Measurements from ENCODE around the gene FARP1.
A peak's percentile ranks its signal among the peaks of the same experiment; 100 is the strongest.

Gene FARP1

GRCh38 chr13:98489446-98490194, 346.7 kb downstream of the FARP1 start:
- H4K20me1 ChIP-seq (ENCODE audit: control insufficient read depth, insufficient read depth, low read depth, low read length), result peaks cover 42% of the 10 kb centered on the region
- H3F3A ChIP-seq (ENCODE audit: control insufficient read depth, insufficient read depth), result no peaks in the 10 kb centered on the region
- no peak overlapping the region for H3K4me3 ChIP-seq (ENCODE audit: low read length)
- H3K36me3 ChIP-seq (ENCODE audit: control insufficient read depth, low read length), result peaks cover 19% of the 10 kb centered on the region
- no peaks in the 10 kb centered on the region for H3K9me2 ChIP-seq (replicated peaks; ENCODE audit: control insufficient read depth, low read length)
- peak overlapping the region; percentile 11; the same call in 1 of the 2 replicates for H3K4me2 ChIP-seq (ENCODE audit: low read length)
- peaks cover 92% of the 10 kb centered on the region for H3K79me2 ChIP-seq (ENCODE audit: control insufficient read depth, low read length)
- TF ChIP-seq, protein P1, sequence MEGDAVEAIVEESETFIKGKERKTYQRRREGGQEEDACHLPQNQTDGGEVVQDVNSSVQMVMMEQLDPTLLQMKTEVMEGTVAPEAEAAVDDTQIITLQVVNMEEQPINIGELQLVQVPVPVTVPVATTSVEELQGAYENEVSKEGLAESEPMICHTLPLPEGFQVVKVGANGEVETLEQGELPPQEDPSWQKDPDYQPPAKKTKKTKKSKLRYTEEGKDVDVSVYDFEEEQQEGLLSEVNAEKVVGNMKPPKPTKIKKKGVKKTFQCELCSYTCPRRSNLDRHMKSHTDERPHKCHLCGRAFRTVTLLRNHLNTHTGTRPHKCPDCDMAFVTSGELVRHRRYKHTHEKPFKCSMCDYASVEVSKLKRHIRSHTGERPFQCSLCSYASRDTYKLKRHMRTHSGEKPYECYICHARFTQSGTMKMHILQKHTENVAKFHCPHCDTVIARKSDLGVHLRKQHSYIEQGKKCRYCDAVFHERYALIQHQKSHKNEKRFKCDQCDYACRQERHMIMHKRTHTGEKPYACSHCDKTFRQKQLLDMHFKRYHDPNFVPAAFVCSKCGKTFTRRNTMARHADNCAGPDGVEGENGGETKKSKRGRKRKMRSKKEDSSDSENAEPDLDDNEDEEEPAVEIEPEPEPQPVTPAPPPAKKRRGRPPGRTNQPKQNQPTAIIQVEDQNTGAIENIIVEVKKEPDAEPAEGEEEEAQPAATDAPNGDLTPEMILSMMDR (IDR thresholded peaks at IDR 0.05; ENCODE audit: low read depth, low read length, poor library complexity, severe bottlenecking), result no peak
- TF ChIP-seq EZH2phosphoT487 (IDR thresholded peaks at IDR 0.05; ENCODE audit: borderline replicate concordance, low read length), result no peak
- no peak overlapping the region for H3K27ac ChIP-seq (ENCODE audit: low read depth, low read length)
- peaks cover 33% of the 10 kb centered on the region for H3K4me1 ChIP-seq (ENCODE audit: control insufficient read depth, low read length)
- no peaks in the 10 kb centered on the region for H3K27me3 ChIP-seq (ENCODE audit: control insufficient read depth, low read length)
- H3K9me3 ChIP-seq (ENCODE audit: control insufficient read depth, insufficient read depth, low read length), result no peaks in the 10 kb centered on the region

DNA sequence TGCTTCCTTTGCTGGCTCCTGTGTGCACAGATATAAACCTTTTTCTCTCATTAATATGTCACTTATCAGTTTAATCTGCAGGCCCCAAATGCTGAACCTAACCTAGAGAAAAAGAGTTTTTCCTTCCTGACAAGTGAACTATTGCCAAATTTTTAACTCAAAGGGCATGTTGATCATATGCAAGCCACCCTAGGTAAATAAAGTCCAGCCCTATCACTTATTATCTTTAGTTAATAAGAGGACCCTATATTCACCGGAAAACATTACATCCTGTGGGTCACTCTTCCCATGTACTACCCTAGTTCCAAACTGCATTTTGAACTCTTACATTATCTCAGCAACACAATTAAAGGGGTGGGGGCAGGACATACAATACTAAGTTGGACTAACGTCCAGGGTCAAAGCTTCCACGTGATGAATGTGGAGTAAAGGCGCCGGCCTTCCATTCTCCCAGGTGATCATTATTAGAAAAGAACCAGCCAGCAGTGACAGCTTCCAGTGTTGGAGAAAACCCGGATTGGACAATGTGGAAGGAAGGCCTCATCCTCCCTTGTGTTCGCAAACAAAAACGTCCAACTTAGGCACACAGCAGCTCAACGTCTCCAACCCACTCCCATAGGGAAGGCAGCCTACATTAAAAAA, 347.4 kb downstream of the FARP1 start:
- peaks cover 33% of the 10 kb centered on the region for H3K4me1 ChIP-seq (ENCODE audit: control insufficient read depth, low read length)
- H3K36me3 ChIP-seq (ENCODE audit: control insufficient read depth, low read length), result peaks cover 19% of the 10 kb centered on the region
- no peaks in the 10 kb centered on the region for H3K9me3 ChIP-seq (ENCODE audit: control insufficient read depth, insufficient read depth, low read length)
- peaks cover 39% of the 10 kb centered on the region for H4K20me1 ChIP-seq (ENCODE audit: control insufficient read depth, insufficient read depth, low read depth, low read length)
- no peaks in the 10 kb centered on the region for H3K27me3 ChIP-seq (ENCODE audit: control insufficient read depth, low read length)
- no peak overlapping the region for H3K27ac ChIP-seq (ENCODE audit: low read depth, low read length)
- H3F3A ChIP-seq (ENCODE audit: control insufficient read depth, insufficient read depth), result no peaks in the 10 kb centered on the region
- TF ChIP-seq EZH2phosphoT487 (IDR thresholded peaks at IDR 0.05; ENCODE audit: borderline replicate concordance, low read length), result no peak
- TF ChIP-seq, protein P1 (IDR thresholded peaks at IDR 0.05; ENCODE audit: low read depth, low read length, poor library complexity, severe bottlenecking), result no peak
- no peaks in the 10 kb centered on the region for H3K9me2 ChIP-seq (replicated peaks; ENCODE audit: control insufficient read depth, low read length)
- no peak overlapping the region for H3K4me3 ChIP-seq (ENCODE audit: low read length)
- no peak overlapping the region for H3K4me2 ChIP-seq (ENCODE audit: low read length)
- peaks cover 92% of the 10 kb centered on the region for H3K79me2 ChIP-seq (ENCODE audit: control insufficient read depth, low read length)

DNA sequence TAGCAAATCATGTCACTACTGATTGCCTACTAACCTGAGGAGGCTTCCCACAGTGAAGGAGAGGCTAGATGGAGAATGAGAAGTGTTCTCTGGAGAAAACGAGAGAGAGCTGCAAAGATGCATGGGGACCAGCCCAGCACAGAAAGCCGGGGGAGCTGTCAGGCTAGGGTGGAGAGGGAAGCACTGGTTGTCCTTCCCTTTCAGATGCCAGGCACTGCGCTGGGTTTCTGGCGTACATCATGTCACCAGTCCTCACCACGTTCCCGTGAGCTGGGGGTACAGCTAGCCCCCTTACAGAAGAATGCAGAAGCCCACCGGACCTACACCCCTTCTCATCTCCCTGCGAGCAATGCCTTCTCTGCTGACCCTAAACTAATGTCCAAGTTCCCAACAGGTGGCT, 348.0 kb downstream of the FARP1 start:
- TF ChIP-seq, protein P1 (IDR thresholded peaks at IDR 0.05; ENCODE audit: low read depth, low read length, poor library complexity, severe bottlenecking), result no peak
- TF ChIP-seq EZH2phosphoT487 (IDR thresholded peaks at IDR 0.05; ENCODE audit: borderline replicate concordance, low read length), result no peak
- Histone ChIP-seq H3K4me2 (ENCODE audit: low read length) (no peak overlapping the region), H3K27me3 (ENCODE audit: control insufficient read depth, low read length) (no peaks in the 10 kb centered on the region), H3F3A (ENCODE audit: control insufficient read depth, insufficient read depth) (no peaks in the 10 kb centered on the region), H4K20me1 (ENCODE audit: control insufficient read depth, insufficient read depth, low read depth, low read length) (peaks cover 37% of the 10 kb centered on the region), H3K4me3 (ENCODE audit: low read length) (no peak overlapping the region), H3K36me3 (ENCODE audit: control insufficient read depth, low read length) (peaks cover 19% of the 10 kb centered on the region), H3K27ac (ENCODE audit: low read depth, low read length) (no peak overlapping the region), H3K4me1 (ENCODE audit: control insufficient read depth, low read length) (peaks cover 33% of the 10 kb centered on the region), H3K9me2 (replicated peaks; ENCODE audit: control insufficient read depth, low read length) (no peaks in the 10 kb centered on the region), H3K9me3 (ENCODE audit: control insufficient read depth, insufficient read depth, low read length) (no peaks in the 10 kb centered on the region), H3K79me2 (ENCODE audit: control insufficient read depth, low read length) (peaks cover 92% of the 10 kb centered on the region)

Measured in DOHH2 (cell line).